ENCODE data around the gene ZNF107. TPM values are rescaled to one million over a fixed set of nuclear protein-coding genes. Genes with fewer than 3 reads are reported as not detected.

Gene ZNF107
- total RNA-seq, 2 experiments from 2014 or later = 12.4 TPM

DNA sequence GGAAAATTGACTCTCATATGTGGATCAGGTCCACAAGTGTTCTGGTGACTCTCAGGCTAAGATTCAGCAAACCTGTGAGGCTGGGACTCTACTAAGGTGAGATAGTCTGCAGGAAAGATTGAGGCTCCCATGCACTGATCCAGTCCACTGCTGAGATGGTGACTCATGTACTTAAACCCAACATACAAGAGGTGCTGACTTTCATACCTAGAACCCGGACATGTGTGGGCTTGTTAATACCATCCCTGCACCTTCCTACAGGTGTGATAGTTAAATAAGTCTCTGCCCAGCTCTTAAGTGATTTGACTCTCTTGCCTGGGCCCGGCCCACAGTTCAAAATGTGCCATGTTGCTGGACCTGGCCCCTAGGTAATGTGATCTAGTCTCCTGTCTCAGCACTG lies 27.1 kb upstream of the ZNF107 start:
- Histone ChIP-seq H3K27ac (ENCODE audit: low read depth in 1 of 2, low read length in 2 of 2) (no peak overlapping the region), H3K9me3 (ENCODE audit: control insufficient read depth in 1 of 2, insufficient read depth in 1 of 2, low read length in 2 of 2) (no peaks in the 10 kb centered on the region), H3K4me1 (ENCODE audit: insufficient read depth, low read length) (no peaks in the 10 kb centered on the region), H3K27me3 (ENCODE audit: control insufficient read depth in 1 of 2, insufficient read depth in 2 of 2, low read length in 2 of 2) (no peaks in the 10 kb centered on the region), H3K4me3 (ENCODE audit: low read length) (no peak overlapping the region), H3K36me3 (ENCODE audit: insufficient read depth, low read length) (no peaks in the 10 kb centered on the region)
- ChIA-PET CTCF (no interaction called here), POLR2A (no interaction called here)
- no peak for TF ChIP-seq CTCF (IDR thresholded peaks at IDR 0.05)
- Mint-ChIP-seq H3K27me3 (no peaks in the 10 kb centered on the region), H3K9me3 (no peaks in the 10 kb centered on the region), H3K36me3 (ENCODE audit: low read depth) (no peaks in the 10 kb centered on the region), H3K4me3 (no peak overlapping the region), H3K4me1 (ENCODE audit: low read depth) (no peaks in the 10 kb centered on the region), H3K27ac (no peak overlapping the region)
- intact Hi-C loops (cut with DNase I, micrococcal nuclease) = loop anchor here in 1 of 2 experiments (10.0 kb wide), 1 partner anchor 666 kb away; no protein-coding TSS in a partner anchor
- ATAC-seq (ENCODE audit: poor library complexity) = no peak
- DNase-seq = no peak

DNA sequence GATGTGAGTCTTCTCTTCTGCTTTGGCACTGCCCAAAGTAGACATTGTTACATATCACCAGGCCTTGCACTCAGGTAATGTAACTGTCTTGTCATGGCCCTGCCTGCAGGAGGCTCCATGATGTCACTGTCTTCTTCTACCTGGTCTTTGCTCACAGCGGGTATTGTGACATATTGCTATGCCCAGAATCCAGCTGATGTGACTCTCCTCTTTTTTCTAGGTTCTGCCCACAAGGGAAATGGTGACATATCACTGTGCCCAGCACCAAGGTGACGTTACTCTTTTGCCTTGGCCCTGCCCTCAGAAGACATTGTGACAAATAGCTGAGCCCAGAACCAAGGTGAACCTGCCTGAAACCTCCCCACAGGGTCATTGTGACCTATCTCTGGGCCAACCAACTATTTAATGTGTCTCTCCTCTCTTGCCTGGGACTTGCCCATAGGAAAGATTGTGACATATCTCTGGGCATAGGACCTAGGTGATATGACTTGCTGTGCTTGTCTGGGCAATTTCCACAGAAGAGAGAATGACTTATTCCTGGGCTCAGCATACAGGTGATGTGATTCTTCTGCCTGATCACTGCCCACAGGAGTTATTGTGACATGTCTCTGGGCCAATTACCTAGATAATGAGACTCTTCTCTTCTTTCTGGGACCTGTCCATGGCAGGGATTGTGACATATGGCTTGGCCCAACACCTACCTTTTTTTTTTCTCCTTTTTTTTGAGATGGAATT lies 26.5 kb upstream of the ZNF107 start:
- H3K27ac Mint-ChIP-seq = no peak overlapping the region
- POLR2A ChIA-PET = no interaction called here

GRCh38 chr7:64640504-64640903 lies 25.4 kb upstream of the ZNF107 start:
- ATAC-seq (ENCODE audit: poor library complexity) = no peak
- Histone ChIP-seq H3K36me3 (ENCODE audit: insufficient read depth, low read length) (no peaks in the 10 kb centered on the region), H3K9me3 (ENCODE audit: control insufficient read depth in 1 of 2, insufficient read depth in 1 of 2, low read length in 2 of 2) (no peaks in the 10 kb centered on the region), H3K4me3 (ENCODE audit: low read length) (no peak overlapping the region), H3K27me3 (ENCODE audit: control insufficient read depth in 1 of 2, insufficient read depth in 2 of 2, low read length in 2 of 2) (no peaks in the 10 kb centered on the region), H3K4me1 (ENCODE audit: insufficient read depth, low read length) (no peaks in the 10 kb centered on the region), H3K27ac (ENCODE audit: low read depth in 1 of 2, low read length in 2 of 2) (no peak overlapping the region)
- CTCF ChIA-PET = no interaction called here
- Mint-ChIP-seq H3K4me1 (ENCODE audit: low read depth) (no peaks in the 10 kb centered on the region), H3K27me3 (no peaks in the 10 kb centered on the region), H3K9me3 (no peaks in the 10 kb centered on the region), H3K36me3 (ENCODE audit: low read depth) (no peaks in the 10 kb centered on the region), H3K4me3 (no peak overlapping the region), H3K27ac (no peak overlapping the region)
- POLR2A ChIA-PET = no interaction called here
- intact Hi-C loops (cut with DNase I, micrococcal nuclease) = no loop called here
- no peak for DNase-seq
- no peak for TF ChIP-seq CTCF (IDR thresholded peaks at IDR 0.05)

More for the DNA sequence above, 26.5 kb upstream of the ZNF107 start:
- H3K27me3 Mint-ChIP-seq = no peaks in the 10 kb centered on the region
- H3K9me3 ChIP-seq (ENCODE audit: control insufficient read depth in 1 of 2, insufficient read depth in 1 of 2, low read length in 2 of 2) = no peaks in the 10 kb centered on the region
- DNase-seq = peak in 3 of 14 experiments; percentile 13 to 41 (median 30)
- H3K4me3 Mint-ChIP-seq = no peak overlapping the region
- TF ChIP-seq CTCF (IDR thresholded peaks at IDR 0.05) = no peak
- H3K27ac ChIP-seq (ENCODE audit: low read depth in 1 of 2, low read length in 2 of 2) = no peak overlapping the region
- no peaks in the 10 kb centered on the region for H3K27me3 ChIP-seq (ENCODE audit: control insufficient read depth in 1 of 2, insufficient read depth in 2 of 2, low read length in 2 of 2)
- H3K36me3 ChIP-seq (ENCODE audit: insufficient read depth, low read length) = no peaks in the 10 kb centered on the region
- no peaks in the 10 kb centered on the region for H3K4me1 Mint-ChIP-seq (ENCODE audit: low read depth)
- CTCF ChIA-PET = no interaction called here
- no peaks in the 10 kb centered on the region for H3K4me1 ChIP-seq (ENCODE audit: insufficient read depth, low read length)
- no peaks in the 10 kb centered on the region for H3K9me3 Mint-ChIP-seq
- ATAC-seq (ENCODE audit: poor library complexity) = no peak
- no peak overlapping the region for H3K4me3 ChIP-seq (ENCODE audit: low read length)
- intact Hi-C loops (cut with DNase I, micrococcal nuclease) = loop anchor here in 1 of 2 experiments (10.0 kb wide), 1 partner anchor 665 kb away; no protein-coding TSS in a partner anchor
- H3K36me3 Mint-ChIP-seq (ENCODE audit: low read depth) = no peaks in the 10 kb centered on the region
